ENCODE measurements around the gene NUP93.
A peak's percentile ranks its signal among the peaks of the same experiment; 100 is the strongest.
"Not testable (repeated sequence)": the region's sequence is repeated elsewhere in the genome, so short reads cannot be mapped to it uniquely, and the experiment has no call there.

Gene NUP93

GRCh38 chr16:56713794-56714193 is 16.1 kb upstream of the NUP93 start:
- Histone ChIP-seq H3K4me1 (ENCODE audit: insufficient read depth, low read length, poor library complexity, severe bottlenecking) (peaks cover 22% of the 10 kb centered on the region), H3K79me2 (ENCODE audit: insufficient read depth, low read length) (no peaks in the 10 kb centered on the region), H3K36me3 (ENCODE audit: insufficient read depth, low read length) (no peaks in the 10 kb centered on the region), H2AFZ (ENCODE audit: low read length) (no peak overlapping the region), H3K4me3 (ENCODE audit: low read length, poor library complexity, severe bottlenecking) (no peak overlapping the region), H3F3A (ENCODE audit: low read depth) (no peaks in the 10 kb centered on the region), H3K9ac (ENCODE audit: low read depth, low read length, poor library complexity, severe bottlenecking) (no peak overlapping the region), H3K9me2 (replicated peaks; ENCODE audit: low read depth, low read length) (no peaks in the 10 kb centered on the region), H4K20me1 (ENCODE audit: insufficient read depth, low read length, poor library complexity, severe bottlenecking) (no peaks in the 10 kb centered on the region), H3K9me3 (ENCODE audit: insufficient read depth, low read depth, low read length) (no peaks in the 10 kb centered on the region), H3K27me3 (ENCODE audit: insufficient read depth, low read length, poor library complexity, severe bottlenecking) (no peaks in the 10 kb centered on the region), H3K4me2 (ENCODE audit: low read depth, low read length, poor library complexity, severe bottlenecking) (no peak overlapping the region)
- TF ChIP-seq EZH2phosphoT487 (IDR thresholded peaks at IDR 0.05; ENCODE audit: borderline replicate concordance) (no peak), CTCF (conservative IDR thresholded peaks at IDR 0.05; ENCODE audit: low read length) (no peak)

GRCh38 chr16:56715126-56715525 is 14.8 kb upstream of the NUP93 start:
- H3K4me2 ChIP-seq (ENCODE audit: low read depth, low read length, poor library complexity, severe bottlenecking), result no peak overlapping the region
- H4K20me1 ChIP-seq (ENCODE audit: insufficient read depth, low read length, poor library complexity, severe bottlenecking), result no peaks in the 10 kb centered on the region
- no peak overlapping the region for H3K4me3 ChIP-seq (ENCODE audit: low read length, poor library complexity, severe bottlenecking)
- H3K4me1 ChIP-seq (ENCODE audit: insufficient read depth, low read length, poor library complexity, severe bottlenecking), result peaks cover 8% of the 10 kb centered on the region
- H3K9ac ChIP-seq (ENCODE audit: low read depth, low read length, poor library complexity, severe bottlenecking), result no peak overlapping the region
- no peaks in the 10 kb centered on the region for H3K36me3 ChIP-seq (ENCODE audit: insufficient read depth, low read length)
- no peaks in the 10 kb centered on the region for H3K79me2 ChIP-seq (ENCODE audit: insufficient read depth, low read length)
- no peaks in the 10 kb centered on the region for H3K9me3 ChIP-seq (ENCODE audit: insufficient read depth, low read depth, low read length)
- H2AFZ ChIP-seq (ENCODE audit: low read length), result 0 out of 2 replicates have a peak overlapping the region, but pooled peaks have one; percentile 19
- no peaks in the 10 kb centered on the region for H3K27me3 ChIP-seq (ENCODE audit: insufficient read depth, low read length, poor library complexity, severe bottlenecking)
- no peaks in the 10 kb centered on the region for H3K9me2 ChIP-seq (replicated peaks; ENCODE audit: low read depth, low read length)
- TF ChIP-seq EZH2phosphoT487 (IDR thresholded peaks at IDR 0.05; ENCODE audit: borderline replicate concordance) (no peak), CTCF (conservative IDR thresholded peaks at IDR 0.05; ENCODE audit: low read length) (no peak)
- H3F3A ChIP-seq (ENCODE audit: low read depth), result no peaks in the 10 kb centered on the region

DNA sequence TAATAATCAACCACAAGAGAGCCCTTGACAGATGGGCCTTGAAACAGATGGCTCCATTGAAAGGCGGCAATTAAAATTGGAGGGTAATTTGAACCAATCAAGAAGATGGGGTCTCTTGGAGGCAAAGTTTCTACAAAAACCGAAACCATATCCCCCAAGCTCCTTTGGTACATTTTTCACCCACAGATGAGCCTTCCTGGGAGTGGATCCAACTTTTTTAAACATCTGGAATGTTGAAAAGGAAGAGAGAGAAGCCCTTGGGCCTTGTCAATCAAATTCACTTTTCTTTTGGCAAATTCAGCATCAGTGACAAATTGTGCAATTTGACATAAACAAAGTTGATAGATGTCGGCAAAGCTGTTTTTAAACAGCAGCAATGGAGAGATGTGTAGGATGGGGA is 13.2 kb upstream of the NUP93 start:
- no peaks in the 10 kb centered on the region for H3K9me3 ChIP-seq (ENCODE audit: insufficient read depth, low read depth, low read length)
- no peaks in the 10 kb centered on the region for H3K36me3 ChIP-seq (ENCODE audit: insufficient read depth, low read length)
- no peak for TF ChIP-seq EZH2phosphoT487 (IDR thresholded peaks at IDR 0.05; ENCODE audit: borderline replicate concordance)
- no peak overlapping the region for H3K4me2 ChIP-seq (ENCODE audit: low read depth, low read length, poor library complexity, severe bottlenecking)
- H3F3A ChIP-seq (ENCODE audit: low read depth), result no peaks in the 10 kb centered on the region
- H3K9me2 ChIP-seq (replicated peaks; ENCODE audit: low read depth, low read length), result no peaks in the 10 kb centered on the region
- no peak overlapping the region for H3K9ac ChIP-seq (ENCODE audit: low read depth, low read length, poor library complexity, severe bottlenecking)
- no peak overlapping the region for H2AFZ ChIP-seq (ENCODE audit: low read length)
- no peaks in the 10 kb centered on the region for H3K79me2 ChIP-seq (ENCODE audit: insufficient read depth, low read length)
- H3K4me3 ChIP-seq (ENCODE audit: low read length, poor library complexity, severe bottlenecking), result no peak overlapping the region
- H4K20me1 ChIP-seq (ENCODE audit: insufficient read depth, low read length, poor library complexity, severe bottlenecking), result no peaks in the 10 kb centered on the region
- no peaks in the 10 kb centered on the region for H3K27me3 ChIP-seq (ENCODE audit: insufficient read depth, low read length, poor library complexity, severe bottlenecking)
- peaks cover 4% of the 10 kb centered on the region for H3K4me1 ChIP-seq (ENCODE audit: insufficient read depth, low read length, poor library complexity, severe bottlenecking)

DNA sequence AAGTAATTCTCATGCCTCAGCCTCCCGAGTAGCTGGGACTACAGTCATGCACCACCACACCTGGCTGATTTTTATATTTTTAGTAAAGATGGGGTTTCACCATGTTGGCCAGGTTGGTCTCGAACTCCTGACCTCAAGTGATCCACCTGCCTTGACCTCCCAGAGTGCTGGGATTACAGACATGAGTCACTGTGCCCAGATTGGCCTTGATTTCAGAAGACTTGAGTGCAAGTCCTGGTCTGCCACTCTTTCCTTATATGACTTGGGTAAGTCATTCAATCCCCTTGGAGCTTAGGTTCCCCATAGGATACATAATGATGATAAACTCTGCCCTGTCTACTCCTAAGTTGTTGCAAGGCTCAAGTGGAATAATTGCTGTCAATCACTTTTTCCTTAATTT is 12.4 kb upstream of the NUP93 start:
- not testable (repeated sequence) for H3K36me3 ChIP-seq (ENCODE audit: insufficient read depth, low read length); H3K4me1 ChIP-seq (ENCODE audit: insufficient read depth, low read length, poor library complexity, severe bottlenecking); H3K9ac ChIP-seq (ENCODE audit: low read depth, low read length, poor library complexity, severe bottlenecking); H3K9me2 ChIP-seq (replicated peaks; ENCODE audit: low read depth, low read length); H3K79me2 ChIP-seq (ENCODE audit: insufficient read depth, low read length); H3K9me3 ChIP-seq (ENCODE audit: insufficient read depth, low read depth, low read length); H4K20me1 ChIP-seq (ENCODE audit: insufficient read depth, low read length, poor library complexity, severe bottlenecking); H3K27me3 ChIP-seq (ENCODE audit: insufficient read depth, low read length, poor library complexity, severe bottlenecking); H2AFZ ChIP-seq (ENCODE audit: low read length); H3K4me2 ChIP-seq (ENCODE audit: low read depth, low read length, poor library complexity, severe bottlenecking); H3F3A ChIP-seq (ENCODE audit: low read depth); H3K4me3 ChIP-seq (ENCODE audit: low read length, poor library complexity, severe bottlenecking)

Data from Loucy (cell line).